Muscle of back (tissue), 11 donors: ENCODE data around the gene CCDC43. TPM values are rescaled to one million over a fixed set of nuclear protein-coding genes. Genes with fewer than 3 reads are reported as not detected.
A peak's percentile ranks its signal among the peaks of the same experiment; 100 is the strongest.

ENCODE experiments used
- DNase-seq, 3 donors: peaks; one replicate each; pipeline versions ENCODE4 v3.0.0 to v3.0.0-alpha.2; 2013
- polyA plus RNA-seq, 10 donors: library from polyadenylated mRNA; unstranded; fragments of 120-200 nt; gene quantifications; one replicate each; pipeline ENCODE4 v1.2.1, GENCODE V29; 2013; ENCODE audit not compliant: insufficient read length in 10 of 10

The CCDC43 gene
- polyA plus RNA-seq, 10 donors: 24.0 to 35.9 (median 31.0) TPM

DNA sequence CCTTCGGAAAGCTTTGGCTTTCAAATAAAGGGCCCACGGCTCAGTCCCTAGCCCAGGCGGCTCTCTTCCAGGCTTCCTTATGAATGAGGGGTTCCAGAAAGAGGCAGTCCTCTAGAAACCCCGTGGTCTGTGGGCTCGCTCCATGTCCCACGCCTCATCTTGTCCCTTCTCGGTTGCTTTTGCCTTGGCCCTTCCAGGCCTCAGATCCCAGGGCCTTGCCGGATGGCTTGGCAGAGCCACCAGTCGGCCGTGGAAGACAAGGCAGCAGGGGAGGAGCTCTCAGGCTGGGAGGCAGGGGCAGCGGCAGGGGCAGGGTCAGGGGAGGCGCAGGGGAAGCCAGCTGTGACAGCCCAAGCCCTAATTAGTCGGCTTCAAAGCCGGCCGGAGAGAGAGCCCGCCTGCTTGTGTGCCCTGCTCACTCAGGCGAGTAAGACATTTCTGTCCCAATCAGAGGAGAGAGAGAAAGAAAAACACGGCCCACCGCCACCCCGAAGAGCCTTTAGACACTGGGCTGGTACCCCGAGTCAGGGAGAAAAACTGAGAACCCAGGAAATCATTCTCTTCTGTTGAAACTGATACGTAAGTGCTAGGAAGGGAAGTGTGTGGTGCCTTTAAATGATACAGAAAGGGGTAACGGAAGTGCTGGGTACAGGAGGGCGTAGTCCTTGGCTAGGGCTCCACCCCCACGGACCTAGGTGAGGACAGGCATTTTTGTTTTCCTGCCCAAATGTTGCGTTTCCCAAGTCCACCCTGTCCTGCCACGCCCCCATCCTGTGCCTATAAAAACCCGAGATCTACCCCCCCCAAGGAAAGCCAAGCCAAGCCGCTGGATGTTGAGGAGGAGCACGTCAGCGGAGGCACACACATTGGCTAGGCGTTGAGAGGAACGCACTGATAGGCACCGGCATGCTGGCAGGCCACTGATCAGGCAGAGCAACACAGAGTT, 61.1 kb downstream of the CCDC43 start:
- DNase-seq: peak in 1 of 3 donors; percentile 40

DNA sequence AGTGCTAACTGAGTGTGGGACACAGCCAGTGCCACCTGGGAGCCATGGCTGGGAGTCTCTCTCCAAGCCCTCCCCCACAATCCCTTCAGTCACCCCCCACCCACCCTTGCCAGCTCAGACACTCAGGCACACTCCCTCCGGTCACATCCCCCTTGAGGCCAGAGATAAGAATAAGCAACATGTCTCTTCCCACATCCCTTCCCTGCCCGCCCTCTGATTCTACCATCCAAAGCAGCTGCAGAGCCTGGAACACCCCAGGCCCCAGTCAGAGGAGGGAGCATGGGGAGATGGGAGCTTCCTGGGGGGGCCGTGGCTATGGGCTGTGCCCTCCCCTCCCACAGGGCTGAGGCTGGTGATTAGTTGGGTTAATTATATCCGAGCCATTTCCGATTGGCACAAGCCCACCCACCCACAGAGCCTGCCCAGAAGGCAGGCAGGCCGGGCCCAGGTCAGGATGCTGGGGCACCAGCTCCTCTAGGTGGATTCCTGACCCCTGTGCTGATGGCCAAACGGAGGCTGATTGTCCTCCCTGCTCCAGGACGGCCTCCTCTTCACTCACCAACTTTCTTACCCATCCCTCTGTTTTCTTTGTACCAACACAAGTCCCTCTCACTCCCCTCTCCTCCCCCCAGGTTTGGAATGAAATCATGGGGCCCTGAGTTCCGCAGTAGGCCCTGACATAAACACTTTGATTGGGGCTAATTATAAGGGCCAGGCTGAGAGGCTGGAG, 61.9 kb downstream of the CCDC43 start:
- no peak for DNase-seq

Other genes starting within 250 kb of the CCDC43 start
- 10 to 100 TPM; 21.1 to 36.9 (median 27.0) TPM for gene GPATCH8, start 186.4 kb downstream of the CCDC43 start, polyA plus RNA-seq
- gene FZD2, start 132.3 kb downstream of the CCDC43 start, polyA plus RNA-seq: 10 to 100 TPM; 11.6 to 27.2 (median 15.9) TPM
- 1 to 10 TPM in 8 of 10 donors, under 1 TPM in 2; 0.64 to 2.0 (median 1.2) TPM for gene MEIOC, start 33.3 kb downstream of the CCDC43 start, polyA plus RNA-seq
- 1 to 10 TPM; 4.4 to 9.2 (median 7.4) TPM for gene DBF4B, start 18.9 kb upstream of the CCDC43 start, polyA plus RNA-seq
- gene ADAM11, start 69.2 kb upstream of the CCDC43 start, polyA plus RNA-seq: 1 to 10 TPM; 1.4 to 3.6 (median 1.7) TPM
- gene GJC1, start 140.5 kb upstream of the CCDC43 start, polyA plus RNA-seq: 10 to 100 TPM; 17.9 to 36.6 (median 22.9) TPM
- 1 to 10 TPM; 2.8 to 6.8 (median 4.5) TPM for gene HIGD1B, start 158.1 kb upstream of the CCDC43 start, polyA plus RNA-seq
- 10 to 100 TPM; 53.8 to 77.5 (median 64.4) TPM for gene EFTUD2, start 209.7 kb upstream of the CCDC43 start, polyA plus RNA-seq
- 1 to 10 TPM in 1 of 10 donors, under 1 TPM in 8, not detected in 1; 0.27 to 1.1 (median 0.38) TPM for gene GFAP, start 225.7 kb upstream of the CCDC43 start, polyA plus RNA-seq